Smooth muscle cell (in vitro differentiated cells): ENCODE results near the gene MVB12B. TPM values are rescaled to one million over a fixed set of nuclear protein-coding genes. Genes with fewer than 3 reads are reported as not detected.

Experiments
- DNase-seq: peaks from one replicate; lab custom pipeline; 2025; ENCODE audit not compliant: unreplicated experiment; lab: John Stamatoyannopoulos, UW
- H2AFZ ChIP-seq: fragments of 200-600 bp; sonication (generic); 2 replicates; pipeline ENCODE4 v1.6.0; 2016; ENCODE audit warnings: antibody characterized with exemption, low read depth, mild to moderate bottlenecking
- H3F3A ChIP-seq: fragments of 200-600 bp; sonication (generic); 2 replicates; pipeline ENCODE4 v1.6.0; 2017; ENCODE audit warnings: antibody characterized with exemption, low read depth
- H3K27ac ChIP-seq: fragments of 200-600 bp; sonication (generic); 2 replicates; pipeline ENCODE4 v1.5.1; 2016; ENCODE audit warnings: low read depth, mild to moderate bottlenecking
- H3K27me3 ChIP-seq: fragments of 200-600 bp; sonication (generic); 2 replicates; pipeline ENCODE4 v1.6.1; 2016; ENCODE audit warnings: low read depth, mild to moderate bottlenecking
- H3K36me3 ChIP-seq: fragments of 200-600 bp; sonication (generic); 2 replicates; pipeline ENCODE4 v1.5.1; 2016; ENCODE audit warnings: low read depth
- H3K4me1 ChIP-seq: fragments of 200-600 bp; sonication (generic); 2 replicates; pipeline ENCODE4 v1.5.1; 2016; ENCODE audit warnings: low read depth
- H3K4me2 ChIP-seq: fragments of 200-600 bp; sonication (generic); 2 replicates; pipeline ENCODE4 v1.6.0; 2016; ENCODE audit warnings: mild to moderate bottlenecking
- H3K4me3 ChIP-seq: fragments of 200-600 bp; sonication (generic); 2 replicates; pipeline ENCODE4 v1.5.1; 2016; ENCODE audit warnings: mild to moderate bottlenecking
- H3K79me2 ChIP-seq: fragments of 200-600 bp; sonication (generic); 2 replicates; pipeline ENCODE4 v1.6.0; 2016; ENCODE audit warnings: low read depth, mild to moderate bottlenecking
- H3K9ac ChIP-seq: fragments of 200-600 bp; sonication (generic); 2 replicates; pipeline ENCODE4 v1.6.0; 2016; ENCODE audit warnings: low read depth
- H3K9me3 ChIP-seq: fragments of 200-600 bp; sonication (generic); replicated peaks from 2 replicates; pipeline ENCODE4 v1.5.1; 2016; ENCODE audit warnings: low read depth
- H4K20me1 ChIP-seq: fragments of 200-600 bp; sonication (generic); 2 replicates; pipeline ENCODE4 v1.6.0; 2016; ENCODE audit warnings: low read depth
- CTCF ChIP-seq: fragments of 200-600 bp; sonication (generic); IDR thresholded peaks from 2 replicates; pipeline ENCODE4 v1.5.1; 2017; ENCODE audit warnings: borderline replicate concordance, mild to moderate bottlenecking, antibody characterized with exemption; ENCODE audit not compliant: insufficient read depth, poor library complexity, severe bottlenecking
- WGBS: methylation state at CpG from one replicate; pipeline ENCODE4 v1.1.7; 2016; ENCODE audit warnings: low lambda C conversion rate; 5-methylcytosine and 5-hydroxymethylcytosine counted together
- polyA plus RNA-seq: library from polyadenylated mRNA; unstranded; fragments of >200 nt; fragmentation: Nextera tagmentation; extraction: Ambion mirVana; gene quantifications from 2 replicates; pipeline ENCODE4 v1.2.1, GENCODE V29; 2016
- total RNA-seq: library from RNA; depleted of rRNA; stranded (reverse); fragments of >200 nt; gene quantifications from 2 replicates; pipeline ENCODE4 v1.2.3, GENCODE V29; 2014

Gene MVB12B
- total and polyA plus RNA-seq, 2 experiments from 2014 or later, result 4.3 to 5.4 TPM

- Histone ChIP-seq H3K4me3 (no peak overlapping the region), H3K27me3 (no peaks in the 10 kb centered on the region), H2AFZ (no peak overlapping the region), H3K27ac (no peak overlapping the region), H3K4me1 (peaks cover 29% of the 10 kb centered on the region), H3K4me2 (no peak overlapping the region), H3K36me3 (no peaks in the 10 kb centered on the region), H3K9me3 (no peaks in the 10 kb centered on the region), H3K79me2 (no peaks in the 10 kb centered on the region), H3K9ac (no peak overlapping the region), H3F3A (no peaks in the 10 kb centered on the region), H4K20me1 (no peaks in the 10 kb centered on the region)
- no peak for TF ChIP-seq CTCF
- 96% methylated on average over 9 of the region's 9 CpGs for WGBS
- no peak for DNase-seq
Measured at GRCh38 chr9:126454795-126455194, 128.2 kb downstream of the MVB12B start.

DNA sequence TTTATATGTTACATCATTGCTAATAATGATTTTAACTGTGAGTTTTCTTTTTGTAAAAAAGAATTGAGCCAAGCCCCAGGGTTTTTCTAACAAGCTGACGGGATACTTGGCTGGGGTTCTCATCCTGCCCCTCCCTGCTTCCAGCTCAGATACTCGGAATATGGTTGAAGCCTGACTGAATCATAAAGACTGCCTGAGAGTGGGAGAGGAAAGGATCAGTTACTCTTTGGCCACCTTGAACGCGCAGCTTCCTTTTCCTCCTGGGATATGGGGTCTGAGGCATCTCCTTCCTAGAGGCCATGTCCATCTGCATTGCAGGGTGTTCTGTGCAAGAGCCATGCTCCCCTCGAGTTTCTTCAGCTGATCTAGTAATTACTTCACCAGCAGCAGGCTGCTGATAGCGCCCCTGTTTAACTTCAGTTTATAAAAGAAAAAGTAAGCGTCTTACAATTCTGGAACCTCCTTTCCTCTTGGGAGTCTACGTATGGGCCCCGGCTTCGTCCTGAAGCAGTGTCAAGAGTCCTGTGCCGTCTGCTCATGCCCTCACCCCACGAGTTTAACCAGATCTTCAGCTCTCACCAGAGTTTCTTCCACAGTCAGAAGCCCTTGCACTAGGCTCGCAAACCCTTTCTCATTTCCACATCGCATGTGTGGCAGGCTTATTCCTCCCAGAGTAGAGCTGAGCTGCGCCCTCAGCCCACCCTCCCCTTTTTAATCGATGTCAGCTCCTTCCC, 130.0 kb downstream of the MVB12B start:
- Histone ChIP-seq H3K9ac (no peak overlapping the region), H3K4me3 (no peak overlapping the region), H3K4me2 (no peak overlapping the region), H3K79me2 (no peaks in the 10 kb centered on the region), H3K9me3 (no peaks in the 10 kb centered on the region), H3K27ac (no peak overlapping the region), H4K20me1 (no peaks in the 10 kb centered on the region), H2AFZ (no peak overlapping the region), H3K4me1 (peaks cover 29% of the 10 kb centered on the region), H3K27me3 (no peaks in the 10 kb centered on the region), H3K36me3 (no peaks in the 10 kb centered on the region), H3F3A (no peaks in the 10 kb centered on the region)
- no peak for DNase-seq
- 89% methylated on average over 16 of the region's 16 CpGs for whole genome bisulfite sequencing
- no peak for TF ChIP-seq CTCF

- Histone ChIP-seq H3K79me2 (no peaks in the 10 kb centered on the region), H3K9ac (no peak overlapping the region), H3K4me2 (no peak overlapping the region), H4K20me1 (no peaks in the 10 kb centered on the region), H3K27me3 (no peaks in the 10 kb centered on the region), H3K36me3 (no peaks in the 10 kb centered on the region), H3F3A (no peaks in the 10 kb centered on the region), H3K4me3 (no peak overlapping the region), H2AFZ (no peak overlapping the region), H3K9me3 (no peaks in the 10 kb centered on the region), H3K27ac (no peak overlapping the region), H3K4me1 (peaks cover 24% of the 10 kb centered on the region)
- no peak for DNase-seq
- 98% methylated on average over 5 of the region's 5 CpGs for WGBS
- TF ChIP-seq CTCF, result no peak
Measured at GRCh38 chr9:126457175-126457547, 130.5 kb downstream of the MVB12B start.

DNA sequence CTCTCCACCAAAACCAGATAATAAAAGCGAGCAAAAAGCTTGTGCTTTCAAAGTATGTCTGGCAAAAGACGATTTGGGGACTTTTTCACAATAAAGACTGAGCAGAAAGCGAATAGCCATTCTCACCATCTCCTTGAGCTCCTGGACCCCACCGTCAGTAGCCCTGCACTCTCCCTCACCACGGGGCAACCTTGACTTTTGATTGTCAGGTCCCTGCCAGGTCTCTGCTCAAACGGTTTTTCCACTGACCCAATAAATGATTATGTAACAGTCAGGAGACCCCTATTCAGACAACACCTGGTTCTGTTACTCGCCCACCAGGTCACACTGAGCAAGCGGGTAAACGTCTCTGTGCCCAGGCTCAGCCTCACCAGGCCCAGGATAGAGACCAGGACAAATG, 131.3 kb downstream of the MVB12B start:
- no peak for TF ChIP-seq CTCF
- WGBS, result 92% methylated on average over 9 of the region's 9 CpGs

More for the DNA sequence above, 131.3 kb downstream of the MVB12B start:
- no peaks in the 10 kb centered on the region for H3K27me3 ChIP-seq
- H2AFZ ChIP-seq, result no peak overlapping the region
- no peaks in the 10 kb centered on the region for H4K20me1 ChIP-seq
- peaks cover 19% of the 10 kb centered on the region for H3K4me1 ChIP-seq
- H3K9ac ChIP-seq, result no peak overlapping the region
- H3K4me3 ChIP-seq, result no peak overlapping the region
- no peaks in the 10 kb centered on the region for H3K79me2 ChIP-seq
- no peaks in the 10 kb centered on the region for H3K36me3 ChIP-seq
- no peak overlapping the region for H3K4me2 ChIP-seq
- H3K9me3 ChIP-seq, result no peaks in the 10 kb centered on the region
- H3K27ac ChIP-seq, result no peak overlapping the region
- H3F3A ChIP-seq, result no peaks in the 10 kb centered on the region
- DNase-seq, result no peak
